Right ventricle myocardium superior (tissue), 1 donor: ENCODE results near the gene CTNND2. TPM values are rescaled to one million over a fixed set of nuclear protein-coding genes. Genes with fewer than 3 reads are reported as not detected.

Experiments
- ATAC-seq: fragments of 200-7000 bp; cut with Tn5 transposase; one replicate; pipeline ENCODE4 v1.9.1; 2020; ENCODE audit warnings: mild to moderate bottlenecking; ENCODE audit not compliant: poor library complexity
- DNase-seq: peaks from one replicate; pipeline ENCODE4 v3.0.0-alpha.2; 2020
- intact Hi-C: fragments of 100-400 bp; cut with DNase I; formaldehyde crosslinking; loops from one replicate; pipeline ENCODE4 v1.11.2; 2022
- long read RNA-seq: library from polyadenylated mRNA; unstranded; transcript quantifications from one replicate; pipeline ENCODE4 v2.0.0, GENCODE V29; 2021
- total RNA-seq: library from RNA; stranded (reverse); fragmentation: NEBNext Ultra II Directional; extraction: Animal tissue kit (Norgen Biotek cat#: 25700); gene quantifications from one replicate; pipeline ENCODE4 v1.2.1, GENCODE V29; 2021
- donor health status: DM: no; HTN: yes; CAD: no; lungs with severe emphysema.

The CTNND2 gene
- 1.7 TPM for total RNA-seq
- long read RNA-seq, partial matches to known transcripts, result 0 of 3 reads
- long read RNA-seq, other reads (novel, unspliced or antisense), result 3 of 3 reads

- DNase-seq, result no peak
- ATAC-seq, result no peak
Observed at GRCh38 chr5:11904265-11904906, at the start of gene CTNND2. CTNND2 (minus strand) TSS chr5:11904446; CDS start chr5:11903853, 593 bp downstream.

GRCh38 chr5:11946317-11946716 is 42.1 kb upstream of the CTNND2 start:
- intact Hi-C loops, result no loop called here
- no peak for ATAC-seq
- no peak for DNase-seq

More at GRCh38 chr5:11904265-11904906, at the start of gene CTNND2:
- intact Hi-C loops, result no loop called here

DNA sequence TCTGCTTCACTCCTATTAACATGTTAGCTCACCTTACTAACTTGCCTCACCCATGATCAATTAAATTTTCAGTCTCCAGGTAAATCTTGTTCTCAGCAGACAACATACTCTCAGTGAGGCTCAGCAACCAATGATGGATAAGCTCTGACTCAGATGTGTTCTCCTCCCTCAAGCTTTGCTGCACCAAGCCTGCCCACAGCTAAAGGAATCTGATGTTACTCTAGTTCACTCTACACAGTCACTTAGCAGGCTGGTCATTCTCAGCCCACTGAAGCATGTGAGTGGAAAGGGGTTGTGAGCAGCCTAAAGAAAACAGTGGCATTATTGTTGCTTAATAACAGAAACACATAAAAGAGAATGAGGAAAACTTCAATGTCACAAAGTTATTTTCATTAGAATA is 37.3 kb upstream of the CTNND2 start:
- intact Hi-C loops, result no loop called here
- DNase-seq (no peak), ATAC-seq (no peak)

- DNase-seq, result no peak
- ATAC-seq, result no peak
- intact Hi-C loops, result no loop called here
Observed at GRCh38 chr5:11931638-11932037, 27.4 kb upstream of the CTNND2 start.

DNA sequence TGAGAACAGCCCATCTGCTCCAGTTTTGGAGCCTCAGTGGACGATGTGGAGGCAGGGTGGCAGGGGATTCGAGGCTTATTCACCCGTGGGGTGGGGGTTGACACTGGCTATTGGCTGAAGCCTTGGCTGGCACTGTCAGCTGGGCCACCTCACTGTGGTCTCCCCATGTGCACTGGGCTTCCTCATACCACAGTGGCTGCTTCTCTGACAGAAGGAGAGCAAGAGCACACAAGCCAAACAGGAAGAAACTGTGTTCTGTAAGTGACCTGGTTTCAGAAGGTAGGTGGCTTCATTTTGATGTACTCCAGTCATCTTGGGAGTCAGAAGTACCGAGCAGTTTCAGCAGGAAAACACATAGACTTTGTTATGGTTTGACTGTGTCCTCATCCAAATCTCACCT is 24.7 kb upstream of the CTNND2 start:
- DNase-seq (no peak), ATAC-seq (no peak)
- intact Hi-C loops, result no loop called here

DNA sequence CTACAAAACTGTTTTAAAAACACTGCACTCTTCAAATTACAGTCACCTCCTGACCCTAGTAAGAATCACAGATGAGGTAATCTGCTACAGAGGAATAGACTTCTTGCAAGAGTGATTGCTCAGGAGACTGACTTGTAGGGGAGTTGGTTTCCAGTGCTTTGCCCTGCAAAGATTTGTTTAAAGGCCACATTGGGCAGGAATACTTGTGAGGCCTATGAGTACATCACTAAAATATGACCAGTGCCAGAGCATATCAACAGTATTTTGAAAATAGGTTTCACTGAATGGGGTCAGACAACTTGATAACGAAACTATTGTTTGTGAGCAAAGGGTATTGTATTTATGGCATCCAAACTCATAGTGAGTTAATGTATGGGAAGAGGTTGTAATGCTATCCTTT is 21.5 kb upstream of the CTNND2 start:
- no peak for DNase-seq
- intact Hi-C loops, result no loop called here
- no peak for ATAC-seq

- ATAC-seq (no peak), DNase-seq (no peak)
- intact Hi-C loops, result no loop called here
Observed at GRCh38 chr5:11922394-11922793, 18.1 kb upstream of the CTNND2 start.

DNA sequence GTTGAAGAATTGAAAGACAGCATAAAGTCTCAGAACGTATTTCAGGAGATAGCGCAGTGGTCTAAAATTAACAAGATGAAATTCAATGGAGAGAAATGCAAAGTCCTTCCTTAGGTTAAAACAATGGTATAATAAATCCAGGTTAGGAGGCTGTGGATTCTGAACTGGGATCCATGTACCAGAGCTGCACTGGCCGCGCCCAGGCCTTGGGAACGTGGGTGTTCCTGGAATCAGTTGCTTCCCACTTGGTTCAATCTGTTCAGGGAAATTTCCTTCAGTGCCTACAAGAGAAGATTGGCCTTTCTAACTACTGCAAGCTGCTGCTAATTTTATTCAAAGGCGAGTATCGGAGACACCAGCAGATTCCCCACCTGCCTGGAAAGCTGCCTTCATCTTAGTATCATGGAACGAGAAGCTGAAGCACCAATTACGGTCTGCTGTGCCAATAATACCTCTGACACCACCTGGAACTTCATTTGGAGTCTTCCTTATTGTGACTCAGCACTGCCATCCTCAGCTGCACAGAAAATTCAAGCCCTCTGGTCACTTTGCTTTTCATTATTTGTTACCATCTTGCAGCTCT is 14.3 kb upstream of the CTNND2 start:
- DNase-seq (no peak), ATAC-seq (no peak)
- intact Hi-C loops, result no loop called here

DNA sequence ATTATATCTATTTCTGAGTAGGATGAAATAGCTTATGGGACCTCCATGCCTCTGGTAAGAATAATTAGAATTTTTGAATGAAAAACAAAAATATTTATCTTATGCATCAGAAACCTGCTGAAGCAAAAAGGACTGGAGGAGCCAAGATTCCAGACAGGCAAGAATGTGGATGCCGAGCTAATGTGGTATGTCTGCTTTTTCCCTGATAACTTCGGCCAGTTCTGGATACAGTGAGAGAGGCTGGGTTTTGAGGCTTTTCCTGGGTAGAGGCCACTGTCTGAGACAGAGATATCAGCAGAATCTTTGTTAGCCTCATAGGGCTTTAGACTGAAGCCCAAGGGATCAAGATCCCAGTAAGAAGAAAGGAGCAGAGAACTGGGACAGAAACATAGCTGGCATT is 5.2 kb upstream of the CTNND2 start:
- intact Hi-C loops, result no loop called here
- ATAC-seq (no peak), DNase-seq (no peak)

DNA sequence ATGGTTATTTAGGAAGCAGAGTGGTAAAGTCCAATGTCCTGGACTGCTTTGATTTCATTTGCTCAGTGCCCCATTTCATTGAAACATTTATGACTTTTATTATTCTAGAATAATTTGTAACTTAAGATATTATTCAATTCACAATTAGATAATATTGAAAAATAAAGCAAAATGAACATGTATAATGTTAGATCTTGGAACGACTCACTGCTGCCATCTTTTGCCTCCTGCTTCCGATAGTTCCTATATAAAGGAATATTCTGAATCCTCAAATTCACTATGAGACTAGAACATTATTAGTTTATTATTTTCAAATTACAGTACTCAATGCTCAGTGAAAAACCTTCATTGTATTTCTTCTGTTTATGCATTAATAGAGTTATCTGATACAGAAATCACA is 2.3 kb upstream of the CTNND2 start:
- ATAC-seq, result no peak
- DNase-seq, result no peak
- intact Hi-C loops, result no loop called here

DNA sequence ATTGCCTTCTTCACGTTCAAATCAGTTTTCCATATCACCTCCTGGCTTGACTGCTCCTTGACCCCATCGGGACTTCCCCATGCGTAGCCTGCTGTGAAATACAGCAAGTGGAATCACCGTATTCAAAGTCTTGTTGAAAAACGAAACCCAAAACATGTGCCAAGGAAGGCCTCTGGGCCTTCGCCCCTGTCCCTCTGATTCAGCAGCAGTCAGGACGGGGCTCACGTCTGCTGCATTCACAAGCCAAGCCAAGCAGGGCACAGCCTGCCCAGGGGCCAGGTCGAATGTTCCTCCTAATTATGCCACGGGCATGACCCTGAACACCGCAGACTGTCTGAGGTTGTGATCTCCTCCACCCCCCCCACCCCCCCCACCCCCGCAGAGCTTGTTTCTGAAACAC is 960 bp upstream of the CTNND2 start:
- intact Hi-C loops, result no loop called here
- ATAC-seq (no peak), DNase-seq (no peak)

DNA sequence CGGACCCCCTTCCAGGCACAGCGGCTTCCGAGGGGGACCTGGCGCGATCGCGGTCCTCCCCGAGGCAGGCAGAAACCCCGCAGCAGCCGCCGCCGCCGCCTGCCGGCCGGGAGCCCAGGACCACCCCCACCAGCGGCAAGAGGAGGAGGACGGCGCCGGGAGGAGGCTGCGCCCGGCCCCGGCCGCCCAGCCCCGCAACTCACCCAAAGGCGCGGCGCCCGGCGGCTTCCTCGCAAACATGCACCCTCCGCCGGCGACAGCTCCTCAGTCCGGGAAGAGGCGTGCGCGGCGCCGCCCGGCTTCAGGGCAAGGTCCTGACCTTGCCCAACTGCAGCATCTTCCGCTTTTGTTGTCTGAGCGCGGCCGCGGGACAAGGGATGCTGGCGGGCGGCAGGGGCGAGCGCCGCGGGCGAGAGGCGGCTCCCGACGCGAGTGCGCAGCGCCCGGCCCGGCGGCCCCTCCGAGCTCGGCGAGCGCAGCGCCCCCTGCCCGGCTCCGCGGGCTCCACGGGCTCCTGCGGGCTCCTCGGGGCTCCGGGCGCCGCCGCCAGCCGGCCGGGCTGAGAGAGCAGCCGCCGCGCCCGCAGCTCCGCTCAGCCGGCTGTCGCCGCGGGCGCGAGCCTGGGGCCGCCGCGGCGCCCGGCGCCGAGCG is 507 bp downstream of the CTNND2 start:
- ATAC-seq, result no peak
- intact Hi-C loops, result no loop called here
- DNase-seq, result peak; percentile 33

GRCh38 chr5:11903121-11903613 is 1.1 kb downstream of the CTNND2 start:
- intact Hi-C loops, result no loop called here
- no peak for ATAC-seq
- DNase-seq, result no peak

- ATAC-seq, result no peak
- intact Hi-C loops, result no loop called here
- no peak for DNase-seq
Observed at GRCh38 chr5:11902201-11902619, 2.0 kb downstream of the CTNND2 start.

GRCh38 chr5:11898787-11899186 is 5.5 kb downstream of the CTNND2 start:
- DNase-seq, result no peak
- ATAC-seq, result no peak
- intact Hi-C loops, result no loop called here

DNA sequence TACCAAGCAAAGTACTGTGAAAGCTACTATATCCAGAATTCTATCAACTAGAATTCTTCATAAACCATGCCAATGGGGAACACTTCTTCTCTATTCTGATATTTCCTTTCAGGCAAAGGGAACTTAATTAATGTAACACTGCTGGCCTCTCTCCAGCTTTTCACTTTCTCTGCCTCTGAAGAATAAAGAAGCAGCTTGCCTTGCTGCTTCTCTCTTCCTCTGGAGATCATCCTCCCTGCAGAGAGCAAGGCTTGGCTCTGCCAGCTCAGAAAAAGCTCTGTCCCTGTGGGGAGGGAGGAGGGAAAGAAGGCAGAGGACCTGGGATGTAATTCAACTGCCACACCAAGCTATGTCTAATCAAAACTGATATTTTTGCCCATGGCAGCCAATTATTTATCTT is 6.5 kb downstream of the CTNND2 start:
- DNase-seq (no peak), ATAC-seq (no peak)
- intact Hi-C loops, result no loop called here

GRCh38 chr5:11894992-11895391 is 9.3 kb downstream of the CTNND2 start:
- intact Hi-C loops, result no loop called here
- no peak for DNase-seq
- no peak for ATAC-seq

DNA sequence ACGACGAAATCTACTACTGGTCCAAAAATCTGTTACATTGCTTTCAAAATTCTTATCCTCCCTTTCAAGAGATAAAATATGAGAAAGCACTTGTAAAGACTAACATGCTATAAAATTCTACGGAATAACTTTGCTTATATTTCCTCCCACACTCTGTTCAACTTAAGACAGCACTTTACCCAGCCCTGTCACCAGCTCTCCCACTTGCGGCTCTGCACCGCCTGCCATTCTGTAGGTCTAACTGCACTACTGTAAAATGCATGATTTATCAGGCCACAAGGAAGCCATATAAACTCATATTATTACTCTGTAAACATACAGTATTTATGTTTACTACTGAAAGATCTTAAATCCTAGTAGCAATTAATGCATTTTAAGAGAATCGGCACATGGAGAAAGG is 11.4 kb downstream of the CTNND2 start:
- ATAC-seq, result no peak
- no peak for DNase-seq
- intact Hi-C loops, result no loop called here

- no peak for ATAC-seq
- no peak for DNase-seq
- intact Hi-C loops, result no loop called here
Observed at GRCh38 chr5:11890777-11891176, 13.5 kb downstream of the CTNND2 start.

DNA sequence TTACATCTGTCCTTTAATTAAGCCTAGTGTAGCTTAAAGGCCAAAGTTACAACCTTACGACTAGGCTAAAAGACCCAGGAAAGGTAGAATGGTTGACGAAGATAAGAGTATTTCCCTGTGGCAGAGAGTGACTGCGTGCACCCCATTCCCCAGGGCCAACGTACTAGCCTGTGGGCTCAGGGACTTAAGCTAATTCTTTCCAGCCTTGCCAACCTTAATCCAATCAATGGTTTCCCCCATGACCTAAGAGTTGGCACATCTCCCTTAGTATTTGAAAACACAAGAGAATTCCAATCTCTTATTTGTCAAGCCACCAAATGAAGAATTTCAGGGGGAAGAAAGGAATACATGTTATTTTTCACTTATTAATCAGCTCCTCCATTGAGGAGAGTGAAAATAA is 16.0 kb downstream of the CTNND2 start:
- intact Hi-C loops, result no loop called here
- no peak for ATAC-seq
- no peak for DNase-seq
